ENCODE data around the gene MFSD11. TPM values are rescaled to one million over a fixed set of nuclear protein-coding genes. Genes with fewer than 3 reads are reported as not detected.

The MFSD11 gene
- polyA plus RNA-seq, 3 donors: 19.8 to 24.8 (median 23.8) TPM

GRCh38 chr17:76810956-76811355, 73.0 kb downstream of the MFSD11 start:
- Histone ChIP-seq H3K27me3 (ENCODE audit: control insufficient read depth in 2 of 2, insufficient read depth in 2 of 2, low read length in 2 of 2) (no peaks in the 10 kb centered on the region), H2AFZ (ENCODE audit: insufficient read depth, low read depth, low read length, poor library complexity, severe bottlenecking) (no peak overlapping the region), H3K4me3 (replicated peaks in 1 of 3; ENCODE audit: low read depth in 2 of 3, low read length in 3 of 3) (no peak overlapping the region), H3K4me1 (ENCODE audit: control insufficient read depth in 1 of 2, insufficient read depth in 2 of 2, low read length in 2 of 2) (no peaks in the 10 kb centered on the region), H3K4me2 (replicated peaks; ENCODE audit: extremely low read depth, low read length, poor library complexity, severe bottlenecking) (no peak overlapping the region), H3K9ac (ENCODE audit: insufficient read depth, low read length, poor library complexity, severe bottlenecking) (no peak overlapping the region), H3K36me3 (replicated peaks in 1 of 2; ENCODE audit: control insufficient read depth in 1 of 2, insufficient read depth in 2 of 2, low read length in 2 of 2) (no peaks in the 10 kb centered on the region), H4K20me1 (ENCODE audit: insufficient read depth, low read length) (no peaks in the 10 kb centered on the region), H3K79me2 (ENCODE audit: insufficient read depth, low read length) (no peaks in the 10 kb centered on the region), H3K9me3 (replicated peaks in 1 of 2; ENCODE audit: control insufficient read depth in 1 of 2, insufficient read depth in 1 of 2, low read length in 2 of 2) (no peaks in the 10 kb centered on the region), H3K27ac (ENCODE audit: low read depth in 1 of 2, low read length in 2 of 2) (no peak overlapping the region)
- Mint-ChIP-seq H3K4me3 (no peak overlapping the region), H3K9me3 (peaks cover 3 to 6% (median 5%) of the 10 kb centered on the region in 7 donors), H3K36me3 (no peaks in the 10 kb centered on the region), H3K27ac (no peak overlapping the region), H3K4me1 (no peaks in the 10 kb centered on the region), H3K27me3 (ENCODE audit: low read depth in 3 of 3) (peaks cover 0 to 2% (median 1%) of the 10 kb centered on the region in 3 donors)
- WGBS (ENCODE audit: insufficient coverage): 92% methylated on average over 2 of the region's 4 CpGs
- no peak for TF ChIP-seq CTCF (IDR thresholded peaks at IDR 0.05)
- DNase-seq: no peak
- intact Hi-C loops (cut with micrococcal nuclease): no loop called here

GRCh38 chr17:76811834-76812233, 73.9 kb downstream of the MFSD11 start:
- Histone ChIP-seq H4K20me1 (ENCODE audit: insufficient read depth, low read length) (no peaks in the 10 kb centered on the region), H3K9me3 (replicated peaks in 1 of 2; ENCODE audit: control insufficient read depth in 1 of 2, insufficient read depth in 1 of 2, low read length in 2 of 2) (no peaks in the 10 kb centered on the region), H3K4me3 (replicated peaks in 1 of 3; ENCODE audit: low read depth in 2 of 3, low read length in 3 of 3) (no peak overlapping the region), H3K27ac (ENCODE audit: low read depth in 1 of 2, low read length in 2 of 2) (no peak overlapping the region), H3K4me1 (ENCODE audit: control insufficient read depth in 1 of 2, insufficient read depth in 2 of 2, low read length in 2 of 2) (no peaks in the 10 kb centered on the region), H3K4me2 (replicated peaks; ENCODE audit: extremely low read depth, low read length, poor library complexity, severe bottlenecking) (no peak overlapping the region), H2AFZ (ENCODE audit: insufficient read depth, low read depth, low read length, poor library complexity, severe bottlenecking) (no peak overlapping the region), H3K27me3 (ENCODE audit: control insufficient read depth in 2 of 2, insufficient read depth in 2 of 2, low read length in 2 of 2) (no peaks in the 10 kb centered on the region), H3K36me3 (replicated peaks in 1 of 2; ENCODE audit: control insufficient read depth in 1 of 2, insufficient read depth in 2 of 2, low read length in 2 of 2) (no peaks in the 10 kb centered on the region), H3K9ac (ENCODE audit: insufficient read depth, low read length, poor library complexity, severe bottlenecking) (no peak overlapping the region), H3K79me2 (ENCODE audit: insufficient read depth, low read length) (no peaks in the 10 kb centered on the region)
- WGBS (ENCODE audit: insufficient coverage): 87% methylated on average over 3 of the region's 5 CpGs
- Mint-ChIP-seq H3K4me1 (peaks cover 2% of the 10 kb centered on the region), H3K27ac (peak overlapping the region in 1 of 7 donors; percentile 47), H3K27me3 (ENCODE audit: low read depth in 3 of 3) (peaks cover 1 to 3% (median 2%) of the 10 kb centered on the region in 3 donors), H3K4me3 (no peak overlapping the region), H3K9me3 (peaks cover 1 to 4% (median 2%) of the 10 kb centered on the region in 7 donors), H3K36me3 (no peaks in the 10 kb centered on the region)
- intact Hi-C loops (cut with micrococcal nuclease): no loop called here
- no peak for DNase-seq
- no peak for TF ChIP-seq CTCF (IDR thresholded peaks at IDR 0.05)
